OCI-LY7 (cell line): ENCODE data around the gene FGR.

Source experiments
- CTCF ChIP-seq: fragments of 200-600 bp; sonication (generic); conservative IDR thresholded peaks from 2 replicates; pipeline ENCODE4 v1.5.1; 2014; ENCODE audit warnings: mild to moderate bottlenecking, antibody characterized with exemption, low read length, moderate library complexity, mixed read lengths
- EZH2phosphoT487 ChIP-seq: fragments of 200-600 bp; sonication (generic); IDR thresholded peaks from 2 replicates; pipeline ENCODE4 v1.6.1; 2018; ENCODE audit warnings: low read depth, borderline replicate concordance, mild to moderate bottlenecking, mixed run types, antibody characterized with exemption, low read length, moderate library complexity, mixed read lengths

GRCh38 chr1:27568300-27569087 lies 66.5 kb downstream of the FGR start:
- TF ChIP-seq CTCF (peak; percentile 90), EZH2phosphoT487 (no peak)
